ENCODE data around the gene CABP5. TPM values are rescaled to one million over a fixed set of nuclear protein-coding genes. Genes with fewer than 3 reads are reported as not detected.

Gene CABP5
- total and polyA plus RNA-seq, 12 donors = not detected

DNA sequence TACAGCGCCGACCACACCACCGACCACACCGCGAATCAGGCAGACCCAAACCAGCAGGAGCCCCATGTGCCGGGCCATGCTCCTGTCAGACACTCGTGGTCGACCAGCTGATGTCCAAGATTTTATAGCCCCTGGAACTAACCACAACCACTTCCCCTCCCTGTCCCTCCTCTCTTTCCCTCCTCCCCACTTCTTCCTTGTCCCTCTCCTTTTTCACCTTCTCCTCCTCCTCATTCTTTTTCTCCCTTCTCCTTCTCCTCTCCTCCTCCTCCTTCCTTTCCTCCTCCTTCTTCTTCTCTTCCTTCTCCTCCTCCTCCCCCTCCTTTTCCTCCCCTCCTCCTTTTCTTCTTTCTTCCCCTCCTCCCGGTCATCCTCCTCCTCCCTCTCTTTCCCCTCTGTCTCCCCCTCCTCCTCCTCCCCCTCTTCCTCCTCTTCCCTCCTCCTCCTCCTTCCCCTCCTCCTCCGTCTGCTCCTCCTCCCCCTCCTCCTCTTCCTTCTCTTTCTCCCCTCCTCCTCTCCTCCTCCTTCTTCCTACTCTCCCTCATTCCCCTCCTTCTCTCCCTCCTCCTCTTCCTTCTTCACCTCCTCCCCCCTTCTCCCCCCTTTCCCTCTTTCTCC lies 52.6 kb downstream of the CABP5 start:
- Histone ChIP-seq H3K27me3 (peaks cover 0 to 77% (median 18%) of the 10 kb centered on the region in 7 donors), H3K9me3 (no peaks in the 10 kb centered on the region), H3K4me1 (no peaks in the 10 kb centered on the region), H3K36me3 (no peaks in the 10 kb centered on the region), H3K4me3 (no peak overlapping the region), H3K27ac (no peak overlapping the region)
- TF ChIP-seq, protein P1, sequence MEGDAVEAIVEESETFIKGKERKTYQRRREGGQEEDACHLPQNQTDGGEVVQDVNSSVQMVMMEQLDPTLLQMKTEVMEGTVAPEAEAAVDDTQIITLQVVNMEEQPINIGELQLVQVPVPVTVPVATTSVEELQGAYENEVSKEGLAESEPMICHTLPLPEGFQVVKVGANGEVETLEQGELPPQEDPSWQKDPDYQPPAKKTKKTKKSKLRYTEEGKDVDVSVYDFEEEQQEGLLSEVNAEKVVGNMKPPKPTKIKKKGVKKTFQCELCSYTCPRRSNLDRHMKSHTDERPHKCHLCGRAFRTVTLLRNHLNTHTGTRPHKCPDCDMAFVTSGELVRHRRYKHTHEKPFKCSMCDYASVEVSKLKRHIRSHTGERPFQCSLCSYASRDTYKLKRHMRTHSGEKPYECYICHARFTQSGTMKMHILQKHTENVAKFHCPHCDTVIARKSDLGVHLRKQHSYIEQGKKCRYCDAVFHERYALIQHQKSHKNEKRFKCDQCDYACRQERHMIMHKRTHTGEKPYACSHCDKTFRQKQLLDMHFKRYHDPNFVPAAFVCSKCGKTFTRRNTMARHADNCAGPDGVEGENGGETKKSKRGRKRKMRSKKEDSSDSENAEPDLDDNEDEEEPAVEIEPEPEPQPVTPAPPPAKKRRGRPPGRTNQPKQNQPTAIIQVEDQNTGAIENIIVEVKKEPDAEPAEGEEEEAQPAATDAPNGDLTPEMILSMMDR (IDR thresholded peaks at IDR 0.05) = no peak
- 54 to 55% methylated on average over 10 of the region's 10 CpGs for WGBS, 2 donors
- intact Hi-C loops (cut with DNase I) = no loop called here
- DNase-seq = no peak
- ATAC-seq = no peak

Other genes with a start within 250 kb of the CABP5 start
- gene TPRX1, start 239.5 kb downstream of the CABP5 start, total RNA-seq = not detected
- not detected for gene TPRX1, start 239.5 kb downstream of the CABP5 start, polyA plus RNA-seq
- not detected for gene CRX, start 222.1 kb downstream of the CABP5 start, total RNA-seq
- not detected for gene CRX, start 222.1 kb downstream of the CABP5 start, polyA plus RNA-seq
- gene TPRX2, start 184.8 kb downstream of the CABP5 start, total RNA-seq = not detected
- gene TPRX2, start 184.8 kb downstream of the CABP5 start, polyA plus RNA-seq = not detected
- not detected for gene SULT2A1, start 157.8 kb downstream of the CABP5 start, total RNA-seq
- gene SULT2A1, start 157.8 kb downstream of the CABP5 start, polyA plus RNA-seq = not detected
- gene BSPH1, start 51.9 kb downstream of the CABP5 start, total RNA-seq = not detected
- gene BSPH1, start 51.9 kb downstream of the CABP5 start, polyA plus RNA-seq = not detected
- not detected for gene ELSPBP1, start 49.4 kb downstream of the CABP5 start, total RNA-seq
- not detected for gene ELSPBP1, start 49.4 kb downstream of the CABP5 start, polyA plus RNA-seq
- gene PLA2G4C, start 66.7 kb upstream of the CABP5 start, total RNA-seq = 10 to 100 TPM; 28.1 to 71.2 (median 46.3) TPM
- gene PLA2G4C, start 66.7 kb upstream of the CABP5 start, polyA plus RNA-seq = 10 to 100 TPM; 15.0 to 59.7 TPM
- gene LIG1, start 126.3 kb upstream of the CABP5 start, total RNA-seq = 1 to 10 TPM; 1.8 to 8.5 (median 3.5) TPM
- 1 to 10 TPM; 5.2 to 9.9 TPM for gene LIG1, start 126.3 kb upstream of the CABP5 start, polyA plus RNA-seq
- gene ZSWIM9, start 126.6 kb upstream of the CABP5 start, total RNA-seq = 1 to 10 TPM; 5.5 to 8.5 (median 6.6) TPM
- 1 to 10 TPM; 3.8 to 4.1 TPM for gene ZSWIM9, start 126.6 kb upstream of the CABP5 start, polyA plus RNA-seq
- gene CARD8, start 211.8 kb upstream of the CABP5 start, total RNA-seq = 10 to 100 TPM; 19.5 to 49.5 (median 29.4) TPM
- gene CARD8, start 211.8 kb upstream of the CABP5 start, polyA plus RNA-seq = 10 to 100 TPM; 18.9 to 44.2 TPM
- gene ZNF114, start 226.0 kb upstream of the CABP5 start, total RNA-seq = under 1 TPM; 0.18 to 0.64 (median 0.33) TPM
- gene ZNF114, start 226.0 kb upstream of the CABP5 start, polyA plus RNA-seq = under 1 TPM; 0.29 to 0.66 TPM